T-helper 17 cell (primary cell): ENCODE measurements around the gene ZDHHC8. TPM values are rescaled to one million over a fixed set of nuclear protein-coding genes. Genes with fewer than 3 reads are reported as not detected.
A peak's percentile ranks its signal among the peaks of the same experiment; 100 is the strongest.

Source experiments
- ATAC-seq: fragments of 150-1000 bp; cut with Tn5 transposase; 2 replicates; pipeline ENCODE4 v1.10.0; 2021; ENCODE audit warnings: mild to moderate bottlenecking, moderate library complexity
- DNase-seq, 3 donors: peaks; one replicate each; pipeline versions ENCODE4 v3.0.0 to v3.0.0-alpha.2; 2020 to 2021
- H3K9me3 ChIP-seq: one replicate; pipeline ENCODE4 v1.7.0; 2013; ENCODE audit warnings: low read length, mild to moderate bottlenecking; ENCODE audit not compliant: control insufficient read depth, poor library complexity, severe bottlenecking
- H3K27ac Mint-ChIP-seq: one replicate; pipeline ENCODE4 v1.8.0; 2022; ENCODE audit warnings: mild to moderate bottlenecking, moderate library complexity, mixed read lengths
- H3K27me3 Mint-ChIP-seq: one replicate; pipeline ENCODE4 v1.8.0; 2022; ENCODE audit warnings: mixed read lengths
- H3K36me3 Mint-ChIP-seq: one replicate; pipeline ENCODE4 v1.8.0; 2022; ENCODE audit warnings: low read depth, mixed read lengths
- H3K4me1 Mint-ChIP-seq: one replicate; pipeline ENCODE4 v1.8.0; 2022; ENCODE audit warnings: mild to moderate bottlenecking, mixed read lengths
- H3K4me3 Mint-ChIP-seq: one replicate; pipeline ENCODE4 v1.8.0; 2022; ENCODE audit warnings: mild to moderate bottlenecking, moderate library complexity, mixed read lengths
- total RNA-seq, 4 donors: library from RNA in 2 of 4; stranded (reverse) in 2 of 4; gene quantifications; one replicate each; pipeline ENCODE4 v1.2.3 and lab custom pipeline; 2022 to 2026

Gene ZDHHC8
- total RNA-seq (10 to 100 TPM; 60.1 to 75.8 TPM), total RNA-seq (lab: John Stamatoyannopoulos, UW) (40.1 to 46.7 reads per million in 2 donors)

GRCh38 chr22:20131597-20131858 lies at the start of gene ZDHHC8:
ZDHHC8 (plus strand) TSS chr22:20131804; CDS start chr22:20131948, 144 bp downstream.
- ATAC-seq: peak; percentile 72
- DNase-seq: peak in 2 of 3 donors; percentile 42 to 66
- H3K4me3 Mint-ChIP-seq: peak within 1 kb of the TSS; percentile 80
- H3K36me3 Mint-ChIP-seq: no peaks in the 10 kb centered on the region
- peaks cover 10% of the 10 kb centered on the region for H3K4me1 Mint-ChIP-seq
- no peaks in the 10 kb centered on the region for H3K9me3 ChIP-seq
- peak within 1 kb of the TSS; percentile 73 for H3K27ac Mint-ChIP-seq
- no peaks in the 10 kb centered on the region for H3K27me3 Mint-ChIP-seq

DNA sequence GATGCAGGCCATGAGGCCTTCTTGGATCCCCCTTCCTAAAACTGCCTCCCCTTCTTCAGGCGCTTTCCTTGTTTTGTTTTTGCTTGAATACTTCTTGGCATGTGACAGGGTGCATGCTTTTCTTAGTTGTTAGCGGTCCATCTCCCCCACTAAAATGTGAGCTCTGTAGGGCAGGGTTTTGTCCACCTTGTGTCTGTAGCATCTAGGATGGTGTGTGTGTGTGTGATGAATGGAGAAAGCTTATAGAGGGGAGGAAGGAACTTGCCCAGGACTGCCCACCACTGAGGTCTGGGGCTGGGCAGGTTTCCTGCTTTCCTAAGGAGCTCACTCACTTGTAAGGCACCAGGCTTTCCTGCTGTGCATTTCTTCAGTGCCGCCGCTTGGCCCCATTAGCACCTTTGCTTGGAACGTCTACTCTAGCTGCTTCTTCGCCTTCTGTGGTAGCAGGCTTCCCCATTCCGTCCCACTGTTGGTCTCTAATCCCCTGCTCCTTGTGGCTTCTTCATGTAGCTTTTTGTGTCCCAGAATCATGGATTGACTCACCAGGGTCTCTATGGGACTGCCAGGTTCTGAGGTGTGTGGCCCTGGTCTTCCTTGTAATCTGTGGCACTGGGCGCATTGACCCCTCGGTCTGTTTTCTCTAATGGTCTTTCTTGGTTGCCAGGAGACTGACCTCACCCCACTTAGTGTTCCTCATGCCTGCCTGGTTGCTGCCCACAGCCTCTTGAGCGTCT lies 48.3 kb upstream of the ZDHHC8 start:
- H3K4me3 Mint-ChIP-seq: peak overlapping the region; percentile 61
- peaks cover 7% of the 10 kb centered on the region for H3K36me3 Mint-ChIP-seq
- ATAC-seq (no peak), DNase-seq (no peak)
- no peaks in the 10 kb centered on the region for H3K27me3 Mint-ChIP-seq
- peaks cover 44% of the 10 kb centered on the region for H3K4me1 Mint-ChIP-seq
- no peaks in the 10 kb centered on the region for H3K9me3 ChIP-seq
- peak overlapping the region; percentile 65 for H3K27ac Mint-ChIP-seq

DNA sequence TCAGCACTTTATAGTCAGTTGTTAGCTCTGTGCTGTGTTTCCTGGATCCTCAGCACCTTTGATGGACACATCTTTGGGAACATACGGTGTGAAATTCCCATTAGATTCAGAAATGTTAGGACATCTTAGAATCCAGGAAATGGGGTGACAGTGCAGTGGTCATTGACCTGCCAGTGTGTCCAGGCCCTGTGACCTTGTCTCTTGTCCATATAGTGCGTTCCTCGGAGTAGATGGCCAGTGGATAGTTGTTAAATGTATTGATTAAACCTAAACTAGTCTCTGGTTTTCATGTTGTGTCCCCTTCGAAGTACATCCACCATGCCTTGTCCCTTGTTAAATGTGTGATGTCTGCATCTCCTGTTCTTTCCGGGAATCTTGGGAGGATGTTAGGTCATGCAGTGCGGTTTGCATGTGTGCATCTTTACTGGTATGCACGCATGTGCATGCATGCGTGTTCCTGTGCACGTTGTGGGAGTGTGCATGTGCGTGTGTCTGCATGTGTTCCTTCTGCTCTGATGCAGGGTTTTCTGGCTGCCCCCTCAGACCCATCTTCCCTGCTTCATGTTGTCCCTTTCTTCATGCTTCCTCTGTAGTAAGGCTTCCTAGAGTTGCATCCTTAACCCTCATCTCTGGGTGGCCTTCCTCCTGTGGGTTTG lies 47.6 kb upstream of the ZDHHC8 start:
- H3K27me3 Mint-ChIP-seq: no peaks in the 10 kb centered on the region

GRCh38 chr22:20084547-20085413 lies 46.8 kb upstream of the ZDHHC8 start:
- no peak for ATAC-seq
- H3K4me1 Mint-ChIP-seq: peaks cover 44% of the 10 kb centered on the region
- DNase-seq: no peak

More for the DNA sequence above, 47.6 kb upstream of the ZDHHC8 start:
- DNase-seq: no peak
- ATAC-seq: no peak
- no peaks in the 10 kb centered on the region for H3K9me3 ChIP-seq
- Mint-ChIP-seq H3K36me3 (peaks cover 7% of the 10 kb centered on the region), H3K4me3 (peak overlapping the region; percentile 61), H3K27ac (peak overlapping the region; percentile 65), H3K4me1 (peaks cover 44% of the 10 kb centered on the region)

GRCh38 chr22:20085651-20086050 lies 46.0 kb upstream of the ZDHHC8 start:
- H3K36me3 Mint-ChIP-seq: peaks cover 10% of the 10 kb centered on the region
- H3K9me3 ChIP-seq: no peaks in the 10 kb centered on the region
- no peak for ATAC-seq
- H3K4me3 Mint-ChIP-seq: no peak overlapping the region
- H3K27ac Mint-ChIP-seq: peak overlapping the region; percentile 34
- DNase-seq: no peak
- no peaks in the 10 kb centered on the region for H3K27me3 Mint-ChIP-seq
- peaks cover 46% of the 10 kb centered on the region for H3K4me1 Mint-ChIP-seq

More at GRCh38 chr22:20084547-20085413, 46.8 kb upstream of the ZDHHC8 start:
- Mint-ChIP-seq H3K27ac (peak overlapping the region; percentile 16), H3K27me3 (no peaks in the 10 kb centered on the region), H3K36me3 (peaks cover 7% of the 10 kb centered on the region), H3K4me3 (no peak overlapping the region)
- H3K9me3 ChIP-seq: no peaks in the 10 kb centered on the region

DNA sequence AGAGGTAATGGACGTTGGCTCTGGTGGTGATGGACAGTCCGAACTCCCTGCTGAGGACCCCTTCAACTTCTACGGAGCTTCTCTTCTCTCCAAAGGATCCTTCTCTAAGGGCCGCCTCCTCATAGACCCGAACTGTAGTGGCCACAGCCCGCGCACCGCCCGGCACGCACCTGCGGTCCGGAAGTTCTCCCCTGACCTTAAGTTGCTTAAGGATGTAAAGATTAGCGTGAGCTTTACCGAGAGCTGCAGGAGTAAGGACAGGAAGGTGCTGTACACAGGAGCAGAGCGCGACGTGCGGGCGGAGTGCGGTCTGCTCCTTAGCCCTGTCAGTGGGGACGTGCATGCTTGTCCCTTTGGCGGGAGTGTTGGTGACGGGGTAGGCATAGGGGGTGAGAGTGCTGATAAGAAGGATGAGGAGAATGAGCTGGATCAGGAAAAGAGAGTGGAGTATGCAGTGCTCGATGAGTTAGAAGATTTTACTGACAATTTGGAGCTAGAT lies 45.5 kb upstream of the ZDHHC8 start:
- DNase-seq: no peak
- peaks cover 13% of the 10 kb centered on the region for H3K36me3 Mint-ChIP-seq
- H3K27ac Mint-ChIP-seq: peak overlapping the region; percentile 34
- no peaks in the 10 kb centered on the region for H3K9me3 ChIP-seq
- ATAC-seq: no peak
- peaks cover 43% of the 10 kb centered on the region for H3K4me1 Mint-ChIP-seq
- H3K27me3 Mint-ChIP-seq: no peaks in the 10 kb centered on the region
- no peak overlapping the region for H3K4me3 Mint-ChIP-seq

GRCh38 chr22:20086763-20087162 lies 44.8 kb upstream of the ZDHHC8 start:
- no peaks in the 10 kb centered on the region for H3K9me3 ChIP-seq
- ATAC-seq: no peak
- peaks cover 39% of the 10 kb centered on the region for H3K4me1 Mint-ChIP-seq
- no peak for DNase-seq
- H3K27me3 Mint-ChIP-seq: no peaks in the 10 kb centered on the region
- peak overlapping the region; percentile 47 for H3K4me3 Mint-ChIP-seq
- H3K36me3 Mint-ChIP-seq: peaks cover 15% of the 10 kb centered on the region
- H3K27ac Mint-ChIP-seq: peak overlapping the region; percentile 34

- ATAC-seq (no peak), DNase-seq (no peak)
- H3K27ac Mint-ChIP-seq: no peak overlapping the region
- no peaks in the 10 kb centered on the region for H3K27me3 Mint-ChIP-seq
- H3K4me1 Mint-ChIP-seq: peaks cover 40% of the 10 kb centered on the region
- H3K4me3 Mint-ChIP-seq: peak overlapping the region; percentile 47
- no peaks in the 10 kb centered on the region for H3K9me3 ChIP-seq
- H3K36me3 Mint-ChIP-seq: peaks cover 15% of the 10 kb centered on the region
Measured at GRCh38 chr22:20087319-20088262, 44.0 kb upstream of the ZDHHC8 start.

GRCh38 chr22:20088263-20088648 lies 43.3 kb upstream of the ZDHHC8 start:
- H3K4me1 Mint-ChIP-seq: peaks cover 34% of the 10 kb centered on the region
- no peak overlapping the region for H3K27ac Mint-ChIP-seq
- H3K36me3 Mint-ChIP-seq: peaks cover 15% of the 10 kb centered on the region
- ATAC-seq: no peak
- H3K9me3 ChIP-seq: no peaks in the 10 kb centered on the region
- no peaks in the 10 kb centered on the region for H3K27me3 Mint-ChIP-seq
- H3K4me3 Mint-ChIP-seq: no peak overlapping the region
- DNase-seq: no peak

DNA sequence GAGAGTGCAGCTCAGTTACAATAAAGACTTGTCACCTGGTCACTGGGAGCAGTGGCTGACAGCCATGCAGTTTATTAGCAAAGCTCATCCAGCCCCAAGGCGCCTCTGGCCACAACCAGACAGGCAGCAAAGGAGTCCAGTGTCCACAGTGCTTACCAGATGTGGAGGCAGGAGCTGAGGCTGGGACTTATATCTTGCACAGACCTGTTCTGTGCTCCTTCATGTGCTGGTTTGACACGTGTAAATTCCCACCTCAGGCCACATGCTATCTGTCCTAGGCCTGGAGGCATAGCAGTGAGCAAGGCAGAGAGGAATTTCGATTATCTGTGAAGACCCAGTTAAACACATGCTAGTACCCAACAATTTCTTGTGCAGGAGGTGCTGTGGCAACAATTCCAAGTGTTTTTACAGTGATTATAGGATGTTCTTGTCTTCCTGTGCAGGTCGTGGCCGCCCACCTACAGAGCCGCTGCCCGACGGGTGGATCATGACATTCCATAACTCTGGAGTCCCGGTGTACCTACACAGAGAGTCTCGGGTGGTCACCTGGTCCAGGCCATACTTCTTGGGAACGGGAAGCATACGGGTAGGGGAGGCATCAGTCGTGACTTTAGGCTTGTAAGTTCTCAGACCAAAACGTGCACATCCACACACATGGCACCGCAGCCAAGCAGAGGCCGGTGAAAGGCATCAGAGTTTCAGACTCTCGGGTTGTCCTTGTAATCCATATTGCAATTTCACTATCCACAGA lies 42.2 kb upstream of the ZDHHC8 start:
- no peak overlapping the region for H3K27ac Mint-ChIP-seq
- DNase-seq (no peak), ATAC-seq (no peak)
- peaks cover 24% of the 10 kb centered on the region for H3K4me1 Mint-ChIP-seq
- H3K9me3 ChIP-seq: no peaks in the 10 kb centered on the region
- peaks cover 17% of the 10 kb centered on the region for H3K36me3 Mint-ChIP-seq
- H3K27me3 Mint-ChIP-seq: no peaks in the 10 kb centered on the region
- no peak overlapping the region for H3K4me3 Mint-ChIP-seq

GRCh38 chr22:20089977-20090729 lies 41.5 kb upstream of the ZDHHC8 start:
- no peak overlapping the region for H3K4me3 Mint-ChIP-seq
- DNase-seq: no peak
- no peaks in the 10 kb centered on the region for H3K27me3 Mint-ChIP-seq
- no peak for ATAC-seq
- H3K9me3 ChIP-seq: no peaks in the 10 kb centered on the region
- no peak overlapping the region for H3K27ac Mint-ChIP-seq
- peaks cover 17% of the 10 kb centered on the region for H3K36me3 Mint-ChIP-seq
- H3K4me1 Mint-ChIP-seq: peaks cover 20% of the 10 kb centered on the region
